Suppressor macrophage treated with lipopolysaccharide for 4 hours (primary cell): Measurements from ENCODE around the gene GHRH.
A peak's percentile ranks its signal among the peaks of the same experiment; 100 is the strongest.

Experiments
- DNase-seq: peaks from one replicate; pipeline ENCODE4 v3.0.0-alpha.2; 2020

The GHRH gene

GRCh38 chr20:37261714-37262113, at the start of gene GHRH:
Gene GHRH (minus strand): TSS chr20:37261814. CDS start chr20:37256889, 4,925 bp downstream.
- DNase-seq, result no peak

GRCh38 chr20:37310951-37311350, 49.3 kb upstream of the GHRH start:
- no peak for DNase-seq

- no peak for DNase-seq
Measured at GRCh38 chr20:37309936-37310590, 48.4 kb upstream of the GHRH start.

- DNase-seq, result no peak
Measured at GRCh38 chr20:37309290-37309689, 47.7 kb upstream of the GHRH start.

GRCh38 chr20:37308086-37309050, 46.8 kb upstream of the GHRH start:
- DNase-seq, result no peak

- no peak for DNase-seq
Measured at GRCh38 chr20:37305839-37306238, 44.2 kb upstream of the GHRH start.

GRCh38 chr20:37305079-37305478, 43.5 kb upstream of the GHRH start:
- DNase-seq, result no peak

- DNase-seq, result no peak
Measured at GRCh38 chr20:37303637-37304036, 42.0 kb upstream of the GHRH start.

- no peak for DNase-seq
Measured at GRCh38 chr20:37302981-37303380, 41.4 kb upstream of the GHRH start.

GRCh38 chr20:37301558-37301957, 39.9 kb upstream of the GHRH start:
- DNase-seq, result no peak

GRCh38 chr20:37301120-37301519, 39.5 kb upstream of the GHRH start:
- no peak for DNase-seq

GRCh38 chr20:37299718-37300528, 38.3 kb upstream of the GHRH start:
- no peak for DNase-seq

GRCh38 chr20:37298190-37298939, 36.8 kb upstream of the GHRH start:
- DNase-seq, result peak; percentile 69

GRCh38 chr20:37297066-37297736, 35.6 kb upstream of the GHRH start:
- no peak for DNase-seq

- DNase-seq, result peak; percentile 46
Measured at GRCh38 chr20:37296371-37296770, 34.8 kb upstream of the GHRH start.

GRCh38 chr20:37295595-37295994, 34.0 kb upstream of the GHRH start:
- DNase-seq, result no peak

- DNase-seq, result peak; percentile 87
Measured at GRCh38 chr20:37295001-37295400, 33.4 kb upstream of the GHRH start.

GRCh38 chr20:37294262-37294981, 32.8 kb upstream of the GHRH start:
- DNase-seq, result peak; percentile 90

GRCh38 chr20:37293301-37293943, 31.8 kb upstream of the GHRH start:
- no peak for DNase-seq

- no peak for DNase-seq
Measured at GRCh38 chr20:37291724-37292126, 30.1 kb upstream of the GHRH start.
